Measurements from ENCODE around the gene PITPNC1. TPM values are rescaled to one million over a fixed set of nuclear protein-coding genes. Genes with fewer than 3 reads are reported as not detected.
A peak's percentile ranks its signal among the peaks of the same experiment; 100 is the strongest.

Gene PITPNC1
- total and polyA plus RNA-seq, 2 of the 13 experiments (the other 11 are each of a cell fraction or from before 2014, with no cell fraction given), result 4.1 to 5.7 TPM

- no peak for TF ChIP-seq ZNF646 (CRISPR knock-in tag; IDR thresholded peaks at IDR 0.05)
- no peak for TF ChIP-seq ZNF501 (CRISPR knock-in tag; IDR thresholded peaks at IDR 0.05)
- TF ChIP-seq LBX2 (CRISPR knock-in tag; IDR thresholded peaks at IDR 0.05; ENCODE audit: borderline replicate concordance), result no peak
- no peak for TF ChIP-seq ZNF275 (CRISPR knock-in tag; IDR thresholded peaks at IDR 0.05; ENCODE audit: borderline replicate concordance)
- TF ChIP-seq SETDB1 (CRISPR knock-in tag; IDR thresholded peaks at IDR 0.05; ENCODE audit: borderline replicate concordance), result no peak
- 0 out of 2 replicates have a peak, but pooled peaks have one; percentile 26 for TF ChIP-seq RXRB (CRISPR knock-in tag; IDR thresholded peaks at IDR 0.05; ENCODE audit: borderline replicate concordance)
- no peak for TF ChIP-seq NFRKB (IDR thresholded peaks at IDR 0.05)
- no peak for TF ChIP-seq EHMT2 (IDR thresholded peaks at IDR 0.05; ENCODE audit: borderline replicate concordance, low read depth, low read length)
- no peak for TF ChIP-seq MATR3 (CRISPR knock-in tag; IDR thresholded peaks at IDR 0.05)
- TF ChIP-seq ZNF574 (CRISPR knock-in tag; IDR thresholded peaks at IDR 0.05), result peak; percentile 20; the same call in 1 of the 2 replicates
- TF ChIP-seq PHF5A (CRISPR knock-in tag; IDR thresholded peaks at IDR 0.05; ENCODE audit: low read depth, unreplicated experiment), result no peak
- TF ChIP-seq SMARCE1 (IDR thresholded peaks at IDR 0.05; ENCODE audit: borderline replicate concordance), result no peak
- TF ChIP-seq ZFP36L2 (CRISPR knock-in tag; IDR thresholded peaks at IDR 0.05), result no peak
- no peak for TF ChIP-seq IRX3 (CRISPR knock-in tag; IDR thresholded peaks at IDR 0.05; ENCODE audit: borderline replicate concordance, low read depth)
- no peak for TF ChIP-seq KAT2B (IDR thresholded peaks at IDR 0.05; ENCODE audit: borderline replicate concordance, low read depth, low read length)
- TF ChIP-seq ZBTB39 (CRISPR knock-in tag; IDR thresholded peaks at IDR 0.05), result no peak
- TF ChIP-seq HDAC2 (CRISPR knock-in tag; IDR thresholded peaks at IDR 0.05), result 0 out of 2 replicates have a peak, but pooled peaks have one; percentile 39
Observed at GRCh38 chr17:67386965-67387551, 10.0 kb downstream of the PITPNC1 start (continued).
